ENCODE data around the gene PIP5K1B. TPM values are rescaled to one million over a fixed set of nuclear protein-coding genes. Genes with fewer than 3 reads are reported as not detected.

The PIP5K1B gene
- total and polyA plus RNA-seq, 4 donors: 0.09 to 30.9 (median 0.29) TPM

- Histone ChIP-seq H3K9ac (ENCODE audit: low read depth in 1 of 2, low read length in 2 of 2) (no peak overlapping the region), H3K9me3 (ENCODE audit: control insufficient read depth in 4 of 4, low read length in 3 of 4) (no peaks in the 10 kb centered on the region), H3K27ac (ENCODE audit: low read depth in 1 of 2, low read length in 2 of 2) (no peak overlapping the region), H3K27me3 (ENCODE audit: control insufficient read depth in 4 of 4, insufficient read depth in 4 of 4, low read length in 3 of 4) (peaks cover 0 to 3% (median 0%) of the 10 kb centered on the region in 4 donors), H3K4me1 (ENCODE audit: control insufficient read depth in 4 of 4, insufficient read depth in 4 of 4, low read length in 3 of 4) (no peaks in the 10 kb centered on the region), H3K36me3 (ENCODE audit: control insufficient read depth in 4 of 4, insufficient read depth in 3 of 4, low read depth in 1 of 4, low read length in 3 of 4) (no peaks in the 10 kb centered on the region), H3K4me3 (ENCODE audit: low read depth in 1 of 3, low read length in 3 of 3) (no peak overlapping the region)
- no peak for DNase-seq (ENCODE audit: low spot score)
- WGBS: 67% methylated on average over 6 of the region's 6 CpGs
- TF ChIP-seq ZBTB33 (IDR thresholded peaks at IDR 0.05): no peak
- TF ChIP-seq HNF4G (IDR thresholded peaks at IDR 0.05): no peak
- no peak for TF ChIP-seq SP1 (IDR thresholded peaks at IDR 0.05)
- no peak for TF ChIP-seq REST (IDR thresholded peaks at IDR 0.05)
- no peak for TF ChIP-seq YY1 (IDR thresholded peaks at IDR 0.05)
- TF ChIP-seq GABPA (IDR thresholded peaks at IDR 0.05 in 1 of 2, conservative IDR thresholded peaks at IDR 0.05 in 1 of 2): no peak
- no peak for TF ChIP-seq NR2F2 (IDR thresholded peaks at IDR 0.05)
- no peak for TF ChIP-seq RXRA (IDR thresholded peaks at IDR 0.05)
- no peak for TF ChIP-seq MAX (IDR thresholded peaks at IDR 0.05)
Measured at GRCh38 chr9:68822596-68823165, 117.6 kb downstream of the PIP5K1B start.

- WGBS: 54% methylated on average over 9 of the region's 9 CpGs
- DNase-seq (ENCODE audit: low spot score): no peak
- Histone ChIP-seq H3K4me3 (ENCODE audit: low read depth in 1 of 3, low read length in 3 of 3) (no peak overlapping the region), H3K27ac (ENCODE audit: low read depth in 1 of 2, low read length in 2 of 2) (no peak overlapping the region), H3K9ac (ENCODE audit: low read depth in 1 of 2, low read length in 2 of 2) (no peak overlapping the region), H3K36me3 (ENCODE audit: control insufficient read depth in 4 of 4, insufficient read depth in 3 of 4, low read depth in 1 of 4, low read length in 3 of 4) (no peaks in the 10 kb centered on the region), H3K4me1 (ENCODE audit: control insufficient read depth in 4 of 4, insufficient read depth in 4 of 4, low read length in 3 of 4) (no peaks in the 10 kb centered on the region), H3K9me3 (ENCODE audit: control insufficient read depth in 4 of 4, low read length in 3 of 4) (no peaks in the 10 kb centered on the region), H3K27me3 (ENCODE audit: control insufficient read depth in 4 of 4, insufficient read depth in 4 of 4, low read length in 3 of 4) (peaks cover 0 to 3% (median 0%) of the 10 kb centered on the region in 4 donors)
- no peak for TF ChIP-seq JUND (IDR thresholded peaks at IDR 0.05)
- TF ChIP-seq ZBTB33 (IDR thresholded peaks at IDR 0.05): no peak
- TF ChIP-seq NR2F2 (IDR thresholded peaks at IDR 0.05): no peak
- TF ChIP-seq FOXA2 (IDR thresholded peaks at IDR 0.05): no peak
- no peak for TF ChIP-seq MAX (IDR thresholded peaks at IDR 0.05)
- TF ChIP-seq RXRA (IDR thresholded peaks at IDR 0.05): no peak
- no peak for TF ChIP-seq HNF4A (conservative IDR thresholded peaks at IDR 0.05)
- no peak for TF ChIP-seq REST (IDR thresholded peaks at IDR 0.05)
- no peak for TF ChIP-seq EGR1 (IDR thresholded peaks at IDR 0.05; ENCODE audit: low read depth in 2 of 2)
- TF ChIP-seq CTCF (IDR thresholded peaks at IDR 0.05; ENCODE audit: low read depth, low read length, missing input control): no peak
- TF ChIP-seq SP1 (IDR thresholded peaks at IDR 0.05): no peak
- TF ChIP-seq YY1 (IDR thresholded peaks at IDR 0.05): no peak
- TF ChIP-seq HNF4G (IDR thresholded peaks at IDR 0.05): no peak
- no peak for TF ChIP-seq RAD21 (IDR thresholded peaks at IDR 0.05)
Measured at GRCh38 chr9:68825762-68826472, 120.9 kb downstream of the PIP5K1B start.
